Suprapubic skin (tissue), 4 donors: ENCODE results near the gene SNX27.
"Not testable (repeated sequence)": the region's sequence is repeated elsewhere in the genome, so short reads cannot be mapped to it uniquely, and the experiment has no call there.

Experiments used
- EP300 ChIP-seq: sonication (generic); formaldehyde crosslinking; IDR thresholded peaks from one replicate; pipeline ENCODE4 v1.6.1; 2017; ENCODE audit warnings: antibody characterized with exemption
- POLR2A ChIP-seq, 2 donors: fragments of 450-650 bp; IDR thresholded peaks; one replicate each; pipeline ENCODE4 v1.6.1; 2017; ENCODE audit warnings: antibody characterized with exemption in 2 of 2, mild to moderate bottlenecking in 2 of 2, moderate library complexity in 2 of 2
- POLR2AphosphoS5 ChIP-seq, 3 donors: sonication (generic); formaldehyde crosslinking; IDR thresholded peaks; one replicate each; pipeline ENCODE4 v1.6.1; 2017; ENCODE audit warnings: antibody characterized with exemption in 3 of 3
- TF ChIP-seq, protein P1 (sequence below), 2 donors: fragments of 200-600 bp in 1 of 2; fragments of 450-650 bp in 1 of 2; sonication (generic) in 1 of 2; IDR thresholded peaks; one replicate each; pipeline ENCODE4 v1.5.1; 2016 to 2019; ENCODE audit warnings: antibody characterized with exemption in 2 of 2, mild to moderate bottlenecking in 1 of 2, moderate library complexity in 1 of 2

DNA sequence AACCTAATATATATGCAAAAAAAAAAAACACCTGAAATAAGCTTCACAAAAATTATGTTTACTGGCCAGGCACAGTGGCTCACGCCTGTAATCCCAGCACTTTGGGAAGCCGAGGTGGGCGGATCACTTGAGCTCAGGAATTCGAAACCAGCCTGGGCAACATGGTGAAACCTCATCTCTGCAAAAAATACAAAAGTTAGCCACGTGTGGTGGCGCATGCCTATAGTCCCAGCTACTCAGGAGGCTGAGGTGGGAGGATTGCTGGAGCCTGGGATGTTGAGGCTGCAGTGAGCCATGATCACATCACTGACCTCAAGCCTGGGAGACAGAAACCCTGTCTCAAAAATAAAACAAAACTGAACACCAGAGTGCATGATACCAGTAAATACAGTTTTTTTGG is 7.1 kb downstream of the SNX27 start:
- not testable (repeated sequence) for TF ChIP-seq EP300; POLR2A (IDR thresholded peaks at IDR 0.05); POLR2AphosphoS5 (IDR thresholded peaks at IDR 0.05)
- TF ChIP-seq, protein P1, sequence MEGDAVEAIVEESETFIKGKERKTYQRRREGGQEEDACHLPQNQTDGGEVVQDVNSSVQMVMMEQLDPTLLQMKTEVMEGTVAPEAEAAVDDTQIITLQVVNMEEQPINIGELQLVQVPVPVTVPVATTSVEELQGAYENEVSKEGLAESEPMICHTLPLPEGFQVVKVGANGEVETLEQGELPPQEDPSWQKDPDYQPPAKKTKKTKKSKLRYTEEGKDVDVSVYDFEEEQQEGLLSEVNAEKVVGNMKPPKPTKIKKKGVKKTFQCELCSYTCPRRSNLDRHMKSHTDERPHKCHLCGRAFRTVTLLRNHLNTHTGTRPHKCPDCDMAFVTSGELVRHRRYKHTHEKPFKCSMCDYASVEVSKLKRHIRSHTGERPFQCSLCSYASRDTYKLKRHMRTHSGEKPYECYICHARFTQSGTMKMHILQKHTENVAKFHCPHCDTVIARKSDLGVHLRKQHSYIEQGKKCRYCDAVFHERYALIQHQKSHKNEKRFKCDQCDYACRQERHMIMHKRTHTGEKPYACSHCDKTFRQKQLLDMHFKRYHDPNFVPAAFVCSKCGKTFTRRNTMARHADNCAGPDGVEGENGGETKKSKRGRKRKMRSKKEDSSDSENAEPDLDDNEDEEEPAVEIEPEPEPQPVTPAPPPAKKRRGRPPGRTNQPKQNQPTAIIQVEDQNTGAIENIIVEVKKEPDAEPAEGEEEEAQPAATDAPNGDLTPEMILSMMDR (IDR thresholded peaks at IDR 0.05): not testable (repeated sequence)
